ENCODE measurements around the gene SHLD1.
A peak's percentile ranks its signal among the peaks of the same experiment; 100 is the strongest.

SHLD1 gene

GRCh38 chr20:5822569-5822968, 72.4 kb downstream of the SHLD1 start:
- DNase-seq = no peak

GRCh38 chr20:5825130-5825719, 75.0 kb downstream of the SHLD1 start:
- DNase-seq = no peak

GRCh38 chr20:5827098-5827853, 77.1 kb downstream of the SHLD1 start:
- DNase-seq = no peak

GRCh38 chr20:5827861-5828260, 77.7 kb downstream of the SHLD1 start:
- no peak for DNase-seq

- no peak for DNase-seq
Measured at GRCh38 chr20:5829241-5829809, 79.1 kb downstream of the SHLD1 start.

GRCh38 chr20:5831539-5832237, 81.5 kb downstream of the SHLD1 start:
- DNase-seq = no peak

- no peak for DNase-seq
Measured at GRCh38 chr20:5833309-5833941, 83.2 kb downstream of the SHLD1 start.

- no peak for DNase-seq
Measured at GRCh38 chr20:5834436-5835005, 84.3 kb downstream of the SHLD1 start.

GRCh38 chr20:5835321-5835821, 85.2 kb downstream of the SHLD1 start:
- DNase-seq = peak in 1 of 2 donors; percentile 50

- DNase-seq = peak in 1 of 2 donors; percentile 78
Measured at GRCh38 chr20:5835871-5836270, 85.7 kb downstream of the SHLD1 start.

GRCh38 chr20:5836569-5836968, 86.4 kb downstream of the SHLD1 start:
- peak in 1 of 2 donors; percentile 52 for DNase-seq

- no peak for DNase-seq
Measured at GRCh38 chr20:5840411-5841002, 90.3 kb downstream of the SHLD1 start.

- no peak for DNase-seq
Measured at GRCh38 chr20:5841522-5841921, 91.3 kb downstream of the SHLD1 start.

GRCh38 chr20:5842465-5842864, 92.3 kb downstream of the SHLD1 start:
- DNase-seq = no peak

- DNase-seq = peak in 1 of 2 donors; percentile 68
Measured at GRCh38 chr20:5843054-5843592, 92.9 kb downstream of the SHLD1 start.

- peak in 1 of 2 donors; percentile 57 for DNase-seq
Measured at GRCh38 chr20:5844063-5844681, 94.0 kb downstream of the SHLD1 start.

GRCh38 chr20:5845681-5846615, 95.7 kb downstream of the SHLD1 start:
- DNase-seq = peak in 1 of 2 donors; percentile 81

GRCh38 chr20:5848711-5849505, 98.7 kb downstream of the SHLD1 start:
- DNase-seq = peak in 1 of 2 donors; percentile 48

- DNase-seq = no peak
Measured at GRCh38 chr20:5855939-5856338, 105.7 kb downstream of the SHLD1 start.
